Astrocyte of the spinal cord (primary cell): ENCODE data around the gene SLC31A1.
A peak's percentile ranks its signal among the peaks of the same experiment; 100 is the strongest.

Experiments used
- DNase-seq: peaks from one replicate; pipeline ENCODE4 v3.0.0; 2011; ENCODE audit warnings: low read depth, low spot score
- H3K4me3 ChIP-seq: 2 replicates; pipeline ENCODE4 v1.5.1; 2011; ENCODE audit warnings: low read depth, mild to moderate bottlenecking, low read length, moderate library complexity
- CTCF ChIP-seq: IDR thresholded peaks from 2 replicates; pipeline ENCODE4 v1.5.1; 2012; ENCODE audit warnings: low read depth, mild to moderate bottlenecking, low read length, inconsistent platforms
- in situ Hi-C: cut with HindIII; loops from 2 replicates; pipeline ENCODE4 v1.10.0; 2017; ENCODE audit warnings: low sequenced_read_pairs

SLC31A1 gene

GRCh38 chr9:113181165-113181564, 40.2 kb upstream of the SLC31A1 start:
- no peak for DNase-seq
- no peak for TF ChIP-seq CTCF
- in situ Hi-C loops: no loop called here
- no peak overlapping the region for H3K4me3 ChIP-seq

GRCh38 chr9:113183956-113184488, 37.3 kb upstream of the SLC31A1 start:
- DNase-seq: no peak
- H3K4me3 ChIP-seq: no peak overlapping the region
- in situ Hi-C loops: no loop called here
- TF ChIP-seq CTCF: no peak

GRCh38 chr9:113184539-113184938, 36.8 kb upstream of the SLC31A1 start:
- in situ Hi-C loops: no loop called here
- no peak for DNase-seq

GRCh38 chr9:113185271-113185670, 36.1 kb upstream of the SLC31A1 start:
- H3K4me3 ChIP-seq: no peak overlapping the region
- no peak for TF ChIP-seq CTCF
- DNase-seq: no peak
- in situ Hi-C loops: no loop called here

More at GRCh38 chr9:113184539-113184938, 36.8 kb upstream of the SLC31A1 start:
- TF ChIP-seq CTCF: no peak
- no peak overlapping the region for H3K4me3 ChIP-seq

GRCh38 chr9:113186137-113186755, 35.1 kb upstream of the SLC31A1 start:
- no peak overlapping the region for H3K4me3 ChIP-seq
- no peak for DNase-seq
- in situ Hi-C loops: no loop called here
- no peak for TF ChIP-seq CTCF

GRCh38 chr9:113187929-113188595, 33.3 kb upstream of the SLC31A1 start:
- no peak for TF ChIP-seq CTCF
- DNase-seq: peak; percentile 79
- no peak overlapping the region for H3K4me3 ChIP-seq
- in situ Hi-C loops: no loop called here
